Activated T-cell treated with anti-CD3 and anti-CD28 coated beads for 24 hours (primary cell): Measurements from ENCODE around the gene CYBA.
"Not testable (repeated sequence)": the region's sequence is repeated elsewhere in the genome, so short reads cannot be mapped to it uniquely, and the experiment has no call there.

Experiments used
- DNase-seq: peaks from one replicate; pipeline ENCODE4 v3.0.0-alpha.2; 2020; ENCODE audit warnings: low read depth

CYBA gene

DNA sequence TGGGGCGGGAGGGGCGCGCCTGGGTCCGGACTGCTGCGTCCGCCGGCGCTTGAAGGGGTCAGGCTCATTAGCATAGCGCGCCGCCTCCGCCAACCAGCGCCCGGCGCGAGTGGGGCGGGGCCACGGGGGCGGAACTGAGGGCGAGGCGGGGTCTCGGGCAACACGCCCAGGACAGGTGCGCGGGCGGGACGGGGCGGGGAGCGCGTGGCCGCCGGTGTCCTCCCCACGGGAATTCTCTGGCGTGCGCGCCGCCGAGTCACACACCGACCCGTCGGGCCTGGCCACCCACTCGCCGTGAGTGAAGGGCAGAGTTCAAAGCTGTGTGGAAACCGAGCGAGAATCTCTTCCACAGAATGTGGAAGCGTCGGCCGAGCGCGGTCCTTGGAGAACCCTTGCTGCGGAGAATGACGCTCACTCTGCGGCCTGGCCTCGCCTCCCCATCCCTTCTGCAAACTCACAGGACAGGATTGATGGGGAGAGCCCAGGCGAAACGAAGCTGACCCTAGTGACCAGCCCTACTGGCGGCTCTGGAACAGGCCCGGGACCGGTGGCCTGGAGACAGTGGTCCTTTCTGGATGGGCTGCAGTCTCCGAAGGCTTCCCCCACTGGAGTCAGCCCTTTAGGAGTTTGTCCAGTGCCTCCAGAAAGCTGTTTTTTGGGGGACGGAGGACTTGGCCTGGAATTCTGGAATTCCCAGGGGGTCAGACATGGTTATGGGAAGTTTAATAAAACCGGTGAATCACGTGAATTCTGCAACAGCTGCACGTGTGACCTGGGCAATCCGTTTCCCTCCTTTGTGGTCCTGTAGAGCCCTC lies 35.8 kb upstream of the CYBA start, which contains the start of gene SNAI3:
TSS of gene SNAI3 (minus strand) at position 69 of the 815 bp plus-strand sequence. CDS start 101 bp downstream, outside the sequence.
- peak; percentile 81 for DNase-seq

DNA sequence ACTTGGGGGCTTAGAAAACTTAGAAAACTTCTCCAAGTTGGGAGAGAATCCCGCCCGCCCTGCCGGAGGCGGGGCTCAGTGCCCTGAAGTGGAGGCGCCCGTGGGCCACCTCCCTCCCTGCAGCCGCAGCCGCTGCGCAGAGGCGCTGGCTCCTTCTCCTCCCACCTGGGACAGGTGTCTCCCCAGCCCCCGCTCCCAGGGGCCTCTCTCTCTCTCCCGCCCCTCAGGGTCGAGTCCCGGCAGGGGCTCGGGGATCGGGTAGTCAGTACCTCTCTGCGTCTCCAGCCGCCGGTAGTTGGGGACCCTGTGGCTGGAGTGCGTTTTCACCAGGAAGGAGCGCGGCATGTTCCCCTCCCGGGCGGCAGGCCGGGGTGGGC lies 35.2 kb upstream of the CYBA start:
- DNase-seq = no peak

DNA sequence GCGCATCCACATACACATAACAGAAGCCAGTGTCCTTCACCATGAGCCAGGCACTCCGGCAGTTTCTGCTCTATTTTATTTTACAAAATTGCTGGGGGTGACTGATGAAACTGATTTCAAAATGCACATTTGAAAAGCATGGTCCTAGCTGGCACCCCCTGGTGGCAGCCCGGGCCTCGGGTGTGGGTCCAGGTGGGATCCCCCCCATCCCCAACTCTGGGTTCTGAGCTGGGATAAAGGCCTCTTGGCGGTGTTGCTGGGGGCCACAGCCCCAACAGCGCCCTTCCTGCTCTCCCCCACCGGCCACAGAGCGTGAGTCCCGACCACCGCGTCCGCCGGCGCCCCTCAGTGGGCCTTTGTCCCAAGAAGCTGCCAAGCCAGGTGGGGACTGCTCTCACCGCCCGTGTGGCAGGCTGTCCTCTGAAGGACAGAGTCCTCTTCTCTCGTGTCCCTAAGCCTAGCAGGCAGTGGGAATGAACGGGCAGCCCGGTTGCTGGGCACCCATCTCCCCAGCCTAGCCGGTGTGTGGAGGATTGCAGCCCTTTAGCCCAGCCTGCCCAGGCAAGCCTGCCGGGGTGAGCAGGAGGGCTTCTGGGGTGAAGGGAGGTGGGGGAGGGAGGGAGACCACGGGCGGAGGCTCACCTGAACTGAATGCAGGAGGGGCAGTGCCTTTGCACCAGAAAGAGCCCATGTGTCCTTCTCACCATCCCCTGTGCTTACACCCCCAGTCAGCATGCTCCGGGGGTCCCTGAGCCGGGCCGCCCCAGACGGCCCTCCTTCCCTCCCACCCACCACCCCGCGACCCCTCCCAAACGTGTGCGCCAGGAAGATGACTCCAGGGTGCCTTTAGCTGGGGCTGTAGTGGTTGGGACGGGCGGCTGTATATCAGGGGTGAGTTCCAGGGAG lies 34.6 kb upstream of the CYBA start:
- DNase-seq = no peak

DNA sequence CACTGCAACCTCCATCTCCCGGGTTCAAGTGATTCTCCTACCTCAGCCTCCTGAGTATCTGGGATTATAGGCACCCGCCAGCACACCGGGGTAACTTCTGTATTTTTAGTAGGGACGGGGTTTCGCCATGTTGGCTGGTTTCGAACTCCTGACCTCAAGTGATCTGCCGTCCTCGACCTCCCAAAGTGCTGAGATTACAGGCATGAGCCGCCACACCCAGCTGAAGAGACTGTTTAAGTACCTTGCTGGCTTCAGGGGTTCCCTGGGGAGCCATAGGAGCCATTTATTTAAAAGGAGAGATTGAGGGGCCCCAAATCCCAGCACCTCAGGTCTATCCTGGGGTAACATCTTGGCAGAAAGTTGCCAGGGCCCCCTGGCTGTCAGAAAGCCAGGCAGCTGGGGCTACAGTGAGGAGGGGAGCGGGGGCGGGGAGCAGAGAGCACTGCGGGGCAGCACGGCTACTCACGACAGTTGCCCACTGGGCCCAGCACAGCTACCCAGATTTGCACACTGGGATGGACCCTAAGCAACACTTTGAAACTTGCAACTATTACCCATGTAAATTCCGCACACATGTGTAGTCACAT lies 33.8 kb upstream of the CYBA start:
- DNase-seq = no peak

DNA sequence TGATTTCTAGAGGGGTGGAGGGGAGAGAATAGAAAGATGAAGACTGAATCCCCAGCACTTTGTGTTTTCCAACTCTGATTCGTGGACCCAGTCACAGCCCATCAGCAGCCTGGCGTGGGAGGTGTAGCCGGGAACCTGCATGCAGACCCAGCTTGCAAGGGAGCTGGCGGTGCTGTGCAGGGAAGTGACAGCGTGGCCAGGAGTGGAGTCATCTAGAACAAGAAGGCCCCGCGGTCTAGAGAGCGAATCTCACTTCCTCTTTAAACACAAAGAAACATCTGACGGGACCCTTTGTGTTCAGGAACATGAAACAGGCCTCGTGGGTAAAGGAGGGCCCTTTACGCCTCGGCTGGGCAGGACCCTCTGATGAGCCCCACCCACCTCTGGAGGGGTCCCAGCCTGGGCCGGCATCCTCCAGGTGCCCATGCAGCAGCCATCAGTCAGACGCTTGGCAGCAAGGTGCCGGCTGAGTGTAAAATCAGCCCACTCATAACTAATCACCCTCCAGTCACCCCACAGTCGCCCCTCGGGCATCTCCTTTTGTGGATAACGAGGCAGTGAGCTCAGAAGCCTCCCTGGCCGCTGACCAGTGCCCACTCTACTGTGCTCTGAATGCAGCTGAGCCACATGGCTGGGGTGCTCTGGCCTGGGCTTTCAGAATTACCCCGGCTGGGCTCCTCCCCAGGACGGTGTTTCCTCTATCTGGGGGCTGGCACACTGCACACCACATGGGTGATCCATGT lies 31.0 kb upstream of the CYBA start:
- peak; percentile 56 for DNase-seq

DNA sequence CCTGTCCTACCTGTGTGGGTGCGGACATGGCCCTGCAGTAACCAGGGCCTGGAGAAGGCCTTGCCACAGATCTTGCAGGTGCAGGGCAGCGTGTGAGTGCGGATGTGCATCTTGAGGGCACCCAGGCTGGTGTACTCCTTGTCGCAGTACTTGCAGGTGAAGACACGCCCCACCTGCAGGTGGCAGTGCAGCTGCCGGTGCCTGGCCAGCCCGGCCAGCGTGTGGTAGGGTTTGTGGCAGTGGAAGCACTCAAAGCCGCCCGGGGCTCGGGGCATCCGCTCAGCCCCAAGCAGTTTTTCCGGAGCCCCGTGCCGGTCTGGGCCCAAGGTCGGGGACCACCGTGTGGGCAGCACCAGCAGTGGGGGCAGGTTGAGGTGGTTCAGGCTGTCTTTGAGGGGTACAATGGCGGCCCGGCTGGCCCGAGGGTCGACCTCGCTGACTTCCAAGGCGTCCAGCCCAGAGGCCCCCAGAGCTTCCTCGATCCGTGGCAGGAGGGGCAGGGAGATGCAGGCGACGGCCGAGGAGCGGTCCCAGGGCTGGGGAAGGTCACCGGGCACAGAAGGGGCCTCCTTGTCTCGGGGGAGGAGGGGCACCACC lies 30.3 kb upstream of the CYBA start:
- no peak for DNase-seq

DNA sequence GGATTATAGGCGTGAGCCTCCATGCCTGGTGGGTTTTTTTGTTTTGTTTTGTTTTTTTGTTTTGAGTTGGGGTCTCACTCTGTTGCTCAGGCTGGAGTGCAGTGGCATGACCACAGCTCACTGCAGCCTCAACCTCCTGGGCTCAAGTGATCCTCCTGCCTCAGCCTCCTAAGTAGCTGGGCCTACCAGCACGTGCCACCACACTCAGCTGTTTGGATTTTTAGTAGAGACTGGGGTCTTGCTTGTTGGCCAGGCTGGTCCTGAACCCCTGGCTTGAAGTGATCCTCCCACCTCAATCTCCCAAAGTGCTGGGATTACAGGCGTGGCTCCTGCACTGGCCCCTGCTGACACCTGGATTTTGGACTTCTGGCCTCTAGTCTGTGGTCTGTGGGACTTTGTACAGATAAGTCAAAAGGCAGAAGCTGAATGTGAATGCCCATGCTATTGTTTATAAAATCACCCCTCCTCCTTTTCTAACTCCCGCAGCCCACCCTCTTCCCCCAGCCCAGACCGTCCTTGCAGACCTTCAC lies 29.8 kb upstream of the CYBA start:
- DNase-seq = no peak

DNA sequence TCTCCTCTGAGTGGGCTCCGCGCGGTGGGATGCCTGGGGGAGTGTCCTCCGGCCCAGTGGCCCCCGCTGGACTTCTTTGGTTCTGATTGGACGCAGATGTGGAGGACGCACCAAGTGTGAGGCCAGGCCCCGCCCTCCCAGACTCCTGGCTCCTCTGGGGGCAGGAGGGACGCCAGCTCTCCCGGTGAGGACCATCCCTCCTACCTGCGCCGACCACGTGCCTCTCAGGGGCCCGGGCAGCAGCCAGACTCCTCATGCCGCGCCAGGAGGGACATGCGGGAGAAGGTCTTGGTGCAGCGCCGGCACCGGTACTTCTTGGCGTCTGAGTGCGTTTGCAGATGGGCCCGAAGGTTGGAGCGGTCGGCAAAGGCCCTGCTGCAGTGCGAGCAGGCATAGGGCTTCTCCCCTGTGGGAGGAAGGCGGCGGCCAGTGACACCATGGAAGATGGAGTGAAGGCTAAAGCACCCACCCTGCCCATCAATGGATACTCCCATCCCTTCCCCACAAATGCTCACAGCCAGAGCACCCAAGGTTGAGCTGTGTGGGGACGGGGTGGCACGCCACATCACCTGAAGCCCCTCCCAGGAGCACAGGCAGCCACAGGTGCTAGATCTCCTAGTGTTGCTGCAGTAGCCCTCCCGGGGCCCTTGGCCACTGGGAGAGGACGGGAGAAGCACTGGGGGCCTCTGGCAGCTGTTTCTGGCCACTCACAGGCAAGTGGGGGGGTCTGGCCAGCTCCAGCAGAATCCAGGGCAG lies 27.5 kb upstream of the CYBA start:
- no peak for DNase-seq

DNA sequence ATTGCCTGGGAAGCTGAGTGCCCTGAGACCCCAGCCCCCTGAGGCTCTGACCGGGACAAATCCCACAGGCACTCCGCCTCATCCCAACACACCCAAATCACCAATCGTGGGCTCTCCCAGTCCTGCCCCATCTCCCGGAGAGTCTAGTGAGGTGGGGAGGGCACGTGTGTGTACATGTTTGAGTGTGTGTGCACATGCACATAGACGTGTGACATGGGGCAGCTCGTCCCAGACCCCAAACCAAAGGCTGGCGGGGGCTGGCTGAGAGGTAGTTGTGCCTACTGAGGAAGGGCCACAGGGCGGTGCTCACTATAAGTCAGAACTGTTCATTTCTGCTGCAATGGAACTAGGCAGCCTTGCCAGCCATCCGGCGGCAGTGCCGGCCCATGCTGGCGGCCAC lies 26.9 kb upstream of the CYBA start:
- DNase-seq = no peak

DNA sequence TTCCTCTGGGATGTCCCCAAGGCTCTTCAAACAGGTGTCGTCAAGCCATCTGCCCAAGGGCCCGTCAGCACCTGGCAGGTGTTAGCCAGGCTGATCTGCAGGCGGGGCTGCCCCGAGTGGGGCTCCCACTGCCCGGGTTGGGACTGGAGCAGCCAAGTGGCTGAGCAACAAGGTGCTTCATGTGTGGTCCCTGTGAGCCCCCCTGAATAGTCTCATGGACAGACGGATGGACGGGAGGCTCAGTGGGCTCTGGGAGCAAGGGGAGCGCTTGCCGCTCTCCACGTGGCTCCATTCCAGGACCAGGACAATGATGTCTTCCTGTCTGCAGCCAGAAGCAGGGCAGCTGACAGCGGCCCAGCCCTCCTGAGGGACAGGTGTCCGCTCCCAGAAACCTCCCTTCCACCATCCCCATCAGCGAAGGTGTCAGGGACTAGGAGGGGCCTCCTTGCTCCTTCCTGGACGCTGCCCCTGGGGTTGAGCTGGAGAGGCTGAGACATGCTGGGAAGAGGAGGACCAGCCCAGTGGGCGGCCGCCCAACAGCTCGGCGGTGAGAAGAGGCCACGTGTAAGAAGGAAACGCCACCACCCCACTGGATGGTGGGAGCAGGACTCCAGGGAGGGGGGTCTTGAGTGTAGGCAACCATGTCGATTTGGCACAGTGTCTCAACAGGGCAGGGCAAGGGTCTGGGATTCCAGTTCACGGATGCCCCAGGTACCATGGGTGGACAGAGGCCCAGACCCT lies 25.8 kb upstream of the CYBA start:
- DNase-seq = no peak

DNA sequence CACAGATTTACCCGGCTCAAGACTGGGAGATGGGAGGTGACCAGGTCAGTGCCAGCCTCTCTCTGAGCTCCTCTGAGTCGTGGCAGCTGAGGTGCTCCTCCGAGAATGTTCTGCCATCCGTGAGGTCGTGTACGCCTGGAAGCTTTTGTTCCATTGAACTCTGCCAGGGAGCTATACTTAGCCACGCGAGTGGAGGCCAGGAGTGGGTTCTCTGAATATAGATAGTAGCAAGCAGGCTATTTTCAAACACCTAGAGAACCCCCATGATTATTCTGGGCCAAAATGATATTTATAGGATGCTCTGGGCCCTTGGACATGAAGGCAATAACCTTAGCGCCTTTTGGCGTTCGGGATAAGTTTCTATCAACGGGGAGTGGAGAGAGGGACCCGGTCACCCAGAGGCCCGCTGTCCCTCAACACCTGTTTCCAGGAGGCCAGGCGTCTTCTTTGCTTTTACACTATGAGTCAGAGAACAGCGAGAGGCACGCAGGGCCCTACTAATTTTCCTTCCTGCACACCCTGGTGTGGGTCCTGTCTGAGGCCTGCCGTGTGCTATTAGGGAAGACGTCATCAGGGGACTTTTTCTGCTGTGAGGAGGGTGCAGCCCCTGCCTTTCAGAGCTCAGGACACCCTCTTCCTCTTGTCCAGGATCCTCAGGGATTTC lies 23.0 kb upstream of the CYBA start:
- DNase-seq = no peak

DNA sequence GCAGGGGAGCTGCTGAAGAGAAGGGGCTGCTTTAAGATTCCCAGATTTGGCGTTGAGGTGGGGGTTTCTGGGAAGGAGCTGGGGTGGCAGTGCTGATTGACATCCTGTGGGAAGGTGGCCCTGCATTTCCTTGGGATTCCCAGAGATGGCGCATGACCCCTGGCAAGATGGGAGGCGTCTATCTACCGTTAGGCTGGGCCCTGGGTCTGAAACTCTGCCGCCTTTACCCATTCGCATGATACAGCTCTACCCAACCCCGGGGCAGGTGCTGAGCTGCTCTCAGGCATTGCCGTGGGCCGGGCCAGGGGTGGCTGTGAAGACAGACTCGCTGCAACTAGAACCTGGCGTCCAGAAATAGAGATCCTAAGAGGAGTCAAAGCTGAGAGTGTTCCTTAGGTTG lies 21.9 kb upstream of the CYBA start:
- DNase-seq = no peak

DNA sequence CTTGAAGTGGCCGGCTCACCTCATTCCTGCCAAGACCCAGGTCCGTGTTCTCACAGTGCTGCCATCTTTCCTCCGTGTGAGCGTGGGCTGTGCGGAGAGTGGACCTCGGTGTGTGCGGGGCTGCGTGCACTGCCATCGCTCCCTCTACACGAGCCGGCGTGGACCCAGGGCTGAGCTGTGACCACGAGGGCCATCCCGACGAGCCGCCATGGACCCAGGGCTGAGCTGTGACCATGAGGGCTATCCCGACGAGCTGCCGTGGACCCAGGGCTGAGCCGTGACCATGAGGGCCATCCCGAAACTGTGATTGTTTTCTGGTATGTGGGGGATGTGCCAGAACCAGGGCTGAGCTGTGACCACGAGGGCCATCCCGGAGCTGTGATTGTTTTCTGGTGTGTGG lies 21.0 kb upstream of the CYBA start:
- DNase-seq = no peak

DNA sequence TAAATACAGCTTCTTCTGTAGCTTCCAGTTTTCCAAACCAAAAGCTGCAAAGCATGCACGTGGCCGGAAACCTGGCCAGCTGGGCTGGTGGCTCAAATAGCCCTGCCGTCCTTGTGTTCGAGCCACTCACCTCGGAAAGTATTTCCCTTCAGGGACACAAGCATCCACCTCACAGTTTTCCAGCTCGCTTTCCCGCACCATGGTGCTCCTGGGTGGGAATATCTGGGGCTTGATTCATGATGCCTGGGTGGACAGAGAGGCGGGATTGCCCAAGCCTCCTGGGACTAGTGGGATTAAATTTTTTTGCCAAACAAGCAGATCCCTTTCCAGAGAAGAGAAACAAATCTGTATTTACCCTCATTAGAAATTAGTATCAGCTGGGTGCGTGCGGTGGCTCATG lies 19.1 kb upstream of the CYBA start:
- DNase-seq = no peak

DNA sequence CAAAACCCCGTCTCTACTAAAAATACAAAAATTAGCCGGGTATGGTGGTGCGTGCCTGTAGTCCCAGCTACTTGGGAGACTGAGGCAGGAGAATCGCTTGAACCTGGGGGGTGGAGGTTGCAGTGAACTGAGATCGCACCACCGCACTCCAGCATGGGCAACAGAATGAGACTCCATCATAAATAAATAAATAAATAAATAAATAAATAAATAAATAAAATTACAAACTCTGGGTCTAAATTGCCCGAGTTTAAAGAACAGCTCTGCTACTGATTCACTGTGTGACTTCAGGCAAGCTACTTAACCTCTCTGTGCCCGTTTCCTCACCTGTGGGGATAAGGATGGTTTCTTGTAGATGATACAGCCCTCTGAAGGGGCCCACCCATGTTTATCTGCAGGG lies 18.6 kb upstream of the CYBA start:
- DNase-seq = not testable (repeated sequence)

DNA sequence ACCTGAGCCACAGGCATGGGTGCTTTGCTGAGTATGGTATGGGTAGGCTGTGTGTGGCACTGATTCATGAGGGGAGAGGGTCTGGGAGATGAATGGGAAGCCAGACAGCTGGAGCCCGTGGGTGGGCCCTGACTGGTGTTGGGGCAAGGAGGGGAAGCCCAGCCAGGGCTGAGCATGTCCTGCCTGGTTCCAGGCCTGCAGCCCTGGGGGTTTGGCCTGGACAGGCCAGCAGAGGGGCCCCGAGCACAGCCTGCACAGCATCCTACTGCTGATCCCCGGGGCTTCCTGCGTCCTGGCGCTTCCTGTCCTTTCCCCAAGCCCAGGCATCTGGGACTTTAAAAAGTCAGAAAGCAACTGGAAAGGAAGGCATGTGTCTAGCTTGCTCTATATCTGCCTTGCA lies 16.6 kb upstream of the CYBA start:
- no peak for DNase-seq

DNA sequence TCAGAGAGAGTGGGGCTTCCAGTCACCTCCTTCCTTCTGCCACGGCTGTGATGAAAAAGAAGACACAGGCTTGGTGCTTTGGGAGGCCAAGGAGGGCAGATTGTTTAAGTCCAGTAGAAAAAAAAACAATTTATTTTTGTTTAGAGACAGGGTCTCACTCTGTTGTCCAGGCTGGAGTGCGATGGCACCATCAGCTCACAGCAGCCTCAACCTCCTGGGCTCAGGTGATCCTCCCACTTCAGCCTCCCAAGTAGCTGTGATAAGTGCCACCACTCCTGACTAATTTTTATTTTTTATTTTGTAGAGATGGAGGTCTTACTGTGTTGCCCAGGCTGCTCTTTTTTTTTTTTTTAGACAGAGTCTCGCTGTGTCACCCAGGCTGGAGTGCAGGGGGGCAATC lies 14.7 kb upstream of the CYBA start:
- no peak for DNase-seq

DNA sequence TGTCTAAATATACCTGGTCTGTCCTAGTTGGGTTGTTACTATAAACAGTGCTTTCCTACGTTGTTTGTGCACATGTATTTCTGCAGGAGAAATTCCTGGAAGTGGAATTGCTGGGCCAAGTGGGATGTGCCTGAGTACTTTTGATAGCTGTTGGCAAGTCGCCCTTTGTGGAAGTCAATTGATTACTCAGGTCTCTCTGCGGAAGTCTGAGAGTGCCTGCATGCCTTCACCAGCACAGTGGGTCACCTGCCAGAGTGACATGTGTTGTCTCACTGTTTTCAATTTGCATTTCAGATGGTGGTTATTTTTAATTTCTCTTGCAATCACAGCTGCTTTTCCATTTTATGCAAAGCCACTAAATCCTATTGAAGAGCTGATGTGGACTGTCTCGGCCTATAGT lies 14.3 kb upstream of the CYBA start:
- DNase-seq = no peak

DNA sequence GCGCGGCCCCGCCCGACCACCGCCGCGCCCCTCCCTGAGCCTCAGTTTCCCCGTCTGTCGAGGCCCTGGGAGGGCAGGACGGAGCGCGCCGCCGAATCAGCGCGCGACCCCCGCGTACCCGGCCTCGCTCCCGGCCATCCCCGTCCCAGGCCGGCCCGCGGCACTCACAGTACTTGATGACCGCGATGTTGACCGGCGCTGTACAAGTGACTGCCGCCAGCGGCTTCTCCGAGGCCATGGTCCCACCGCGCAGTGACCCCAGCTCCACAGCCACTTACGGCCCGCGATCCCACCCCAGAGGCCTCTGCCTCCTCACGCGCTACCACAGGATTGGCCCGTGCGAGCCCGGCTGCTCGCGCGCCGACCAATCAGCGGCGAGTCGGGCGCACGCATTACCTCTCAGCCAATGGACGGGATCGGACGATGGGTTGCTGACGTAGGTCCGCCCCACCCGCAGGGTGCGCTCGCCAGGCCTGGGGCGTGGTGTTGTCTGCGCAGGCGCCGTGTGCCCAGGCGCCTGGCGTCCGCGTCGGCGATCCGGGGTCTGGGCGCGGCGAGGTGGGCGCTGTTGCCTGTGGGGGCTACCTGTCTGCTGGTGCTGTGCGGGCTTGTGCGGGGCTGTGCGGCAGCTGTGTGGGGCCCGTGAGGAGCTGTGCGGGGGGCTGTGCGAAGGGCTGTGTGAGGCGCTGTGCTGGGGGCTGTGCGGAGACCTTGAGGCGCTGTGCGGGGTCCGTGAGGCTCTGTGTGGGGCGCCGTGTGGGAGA lies 12.2 kb upstream of the CYBA start, which contains the start of gene MVD:
TSS of gene MVD (minus strand) at position 249 of the 764 bp plus-strand sequence. CDS start at position 238, 11 bp downstream.
- peak; percentile 94 for DNase-seq
